NOMO-1 treated with dmso at 0.1 percent for 144 hours (cell line): ENCODE data around the gene PROSER3.
"Not testable (repeated sequence)": the region's sequence is repeated elsewhere in the genome, so short reads cannot be mapped to it uniquely, and the experiment has no call there.

Experiments
- DNase-seq: peaks from one replicate; lab custom pipeline; 2025; ENCODE audit not compliant: unreplicated experiment; lab: John Stamatoyannopoulos, UW

PROSER3 gene

DNA sequence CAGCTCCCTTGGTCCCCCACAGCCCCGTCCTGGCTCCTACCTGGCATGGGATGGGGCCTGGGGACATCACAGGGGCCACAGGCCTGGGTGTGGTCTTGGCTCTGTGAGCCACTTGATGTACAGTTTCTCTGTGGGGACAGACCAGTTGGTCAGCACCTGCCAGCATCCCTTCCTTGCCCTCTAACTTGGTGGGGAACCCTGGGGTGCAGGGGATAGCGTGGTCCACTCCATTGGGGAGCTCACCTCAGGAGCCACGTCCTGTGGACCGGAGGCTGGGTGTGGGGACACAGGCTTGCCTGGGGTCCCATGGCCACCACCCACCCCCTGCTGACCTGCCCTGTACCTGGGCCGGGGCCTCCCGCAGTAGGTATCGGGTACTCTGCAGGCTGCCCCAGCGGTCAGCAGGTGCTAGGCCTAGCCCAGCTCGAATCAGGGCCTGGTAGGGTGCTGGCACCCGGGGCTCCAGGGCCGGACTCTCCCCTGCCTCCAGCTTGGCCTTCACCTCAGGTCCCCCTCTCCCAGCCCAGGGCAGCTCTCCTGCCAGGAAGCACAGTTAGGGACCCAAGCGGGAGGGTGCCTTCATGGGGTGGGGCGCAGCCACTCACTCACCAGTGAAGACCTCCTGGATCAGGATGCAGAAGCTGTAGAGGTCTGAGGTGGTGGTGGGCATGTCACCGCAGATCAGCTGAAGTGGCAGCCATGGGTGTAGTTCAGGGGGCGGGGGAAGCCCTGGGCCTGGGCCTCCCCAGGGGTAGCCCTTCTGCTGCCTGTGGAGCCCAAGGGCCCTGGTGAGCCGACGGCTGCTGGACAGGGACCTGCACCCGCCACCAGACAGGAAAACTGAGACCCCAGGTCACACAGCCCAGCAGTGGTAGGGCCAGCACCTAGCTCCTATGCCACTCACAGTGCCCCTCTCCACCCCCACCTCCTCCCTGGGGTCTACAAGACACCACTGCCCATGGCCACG is 32.3 kb downstream of the PROSER3 start:
- no peak for DNase-seq

GRCh38 chr19:35790981-35791813 is 33.2 kb downstream of the PROSER3 start:
- DNase-seq: no peak

- no peak for DNase-seq
Measured at GRCh38 chr19:35791814-35792279, 33.9 kb downstream of the PROSER3 start.

GRCh38 chr19:35792312-35792711 is 34.3 kb downstream of the PROSER3 start:
- no peak for DNase-seq

DNA sequence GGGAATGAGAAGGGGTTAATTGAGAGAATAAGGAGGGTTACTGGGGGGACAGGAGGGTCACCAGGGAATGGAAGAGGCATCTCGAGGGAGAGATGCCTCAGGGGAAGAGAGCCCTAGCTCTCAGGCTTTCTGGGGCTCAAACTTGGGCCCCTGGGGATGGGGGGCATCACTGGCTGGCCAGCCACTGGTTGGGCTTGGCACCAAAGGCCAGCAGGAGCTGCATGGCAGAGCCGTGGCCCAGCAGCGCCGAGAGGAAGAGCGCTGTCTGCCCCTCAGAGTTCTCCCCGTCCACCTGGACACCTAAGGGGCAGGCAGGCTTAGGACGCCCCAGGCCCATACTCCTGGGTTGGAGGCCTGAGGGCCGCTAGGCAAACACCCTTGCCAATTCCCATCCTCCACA is 34.9 kb downstream of the PROSER3 start:
- DNase-seq: no peak

DNA sequence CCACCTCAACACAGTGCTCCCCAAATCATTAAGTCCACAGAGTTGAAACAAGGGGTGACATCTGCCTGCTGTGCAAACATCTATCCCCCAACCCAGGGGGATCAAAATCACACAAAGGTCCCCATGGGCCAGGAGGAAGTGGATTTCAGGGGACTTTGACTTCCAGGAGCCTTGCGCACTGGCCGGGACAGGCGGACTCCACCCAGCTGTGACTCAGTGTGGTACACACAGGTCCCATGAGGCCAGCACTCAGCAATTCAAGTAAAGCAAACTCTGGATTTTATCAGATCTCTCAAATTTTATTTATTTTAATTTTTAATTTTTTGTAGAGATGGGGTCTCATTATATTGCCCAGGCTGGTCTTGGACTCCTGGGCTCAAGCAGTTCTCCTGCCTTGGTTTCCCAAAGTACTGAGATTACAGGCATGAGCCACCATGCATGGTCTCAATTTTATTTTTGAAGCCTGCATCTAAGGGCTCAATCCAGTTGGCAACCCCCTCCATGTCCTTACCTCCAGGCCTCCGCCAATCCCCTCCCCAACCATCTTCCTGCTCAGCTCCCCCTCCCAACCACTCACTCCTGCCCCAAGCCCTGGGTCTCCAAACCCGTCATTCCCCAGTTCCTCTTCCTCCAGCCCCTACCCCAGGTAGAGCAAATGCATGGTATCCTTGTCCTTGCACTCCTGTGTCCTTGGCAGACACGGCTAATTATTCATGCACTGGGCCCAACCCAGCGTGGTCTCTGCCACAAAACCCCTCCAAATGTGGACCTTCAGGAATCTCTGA is 35.6 kb downstream of the PROSER3 start:
- DNase-seq: no peak

- not testable (repeated sequence) for DNase-seq
Measured at GRCh38 chr19:35795564-35795963, 37.6 kb downstream of the PROSER3 start.

- no peak for DNase-seq
Measured at GRCh38 chr19:35796645-35797542, 38.9 kb downstream of the PROSER3 start.

DNA sequence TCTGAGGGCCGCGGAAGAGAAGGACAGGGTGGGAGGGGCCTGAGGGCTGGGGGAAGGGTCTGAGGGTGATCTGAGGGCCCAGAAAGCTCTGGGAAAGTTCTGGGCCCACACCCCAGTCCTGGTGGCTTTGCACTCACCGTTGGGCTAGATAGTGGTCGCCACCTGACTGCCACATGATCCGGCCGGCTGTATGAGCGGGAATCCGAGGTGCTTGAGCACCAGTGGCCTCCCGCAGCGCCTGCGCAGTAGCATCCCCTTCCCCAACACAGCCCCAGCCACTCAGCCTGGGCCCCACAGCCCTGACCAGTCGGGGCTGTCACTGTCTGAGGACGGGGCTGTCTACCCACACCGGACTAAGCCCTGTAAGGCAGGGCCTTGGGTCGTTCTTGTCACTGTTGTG is 39.7 kb downstream of the PROSER3 start:
- DNase-seq: no peak

GRCh38 chr19:35801828-35802227 is 43.9 kb downstream of the PROSER3 start:
- no peak for DNase-seq

DNA sequence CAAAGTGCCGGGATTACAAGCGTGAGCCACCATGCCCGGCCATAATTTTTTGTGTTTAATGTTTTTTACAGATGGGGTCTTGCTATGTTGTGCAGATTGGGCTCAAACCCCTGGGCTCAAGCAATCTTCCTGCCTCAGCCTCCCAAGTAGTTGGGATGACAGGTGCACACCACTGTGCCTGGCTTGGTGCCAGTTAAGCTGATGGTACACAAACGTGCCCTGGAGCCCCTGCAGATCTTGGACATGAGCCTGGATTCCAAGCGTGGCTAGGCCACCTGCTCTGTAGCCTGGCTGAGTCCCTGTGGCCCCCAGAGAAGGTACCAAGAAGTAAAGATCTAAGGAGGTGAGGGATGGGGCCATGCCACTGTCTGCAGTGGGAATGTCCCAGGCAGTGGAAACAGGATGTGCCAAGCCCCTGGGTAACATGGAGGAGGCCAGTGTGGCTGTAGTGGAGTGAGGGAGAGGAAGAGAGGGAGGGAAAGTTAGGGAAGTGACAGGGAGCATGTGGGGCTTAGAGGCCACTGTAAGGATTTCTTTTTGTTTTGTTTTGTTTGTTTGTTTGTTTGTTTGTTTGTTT is 47.6 kb downstream of the PROSER3 start:
- no peak for DNase-seq

DNA sequence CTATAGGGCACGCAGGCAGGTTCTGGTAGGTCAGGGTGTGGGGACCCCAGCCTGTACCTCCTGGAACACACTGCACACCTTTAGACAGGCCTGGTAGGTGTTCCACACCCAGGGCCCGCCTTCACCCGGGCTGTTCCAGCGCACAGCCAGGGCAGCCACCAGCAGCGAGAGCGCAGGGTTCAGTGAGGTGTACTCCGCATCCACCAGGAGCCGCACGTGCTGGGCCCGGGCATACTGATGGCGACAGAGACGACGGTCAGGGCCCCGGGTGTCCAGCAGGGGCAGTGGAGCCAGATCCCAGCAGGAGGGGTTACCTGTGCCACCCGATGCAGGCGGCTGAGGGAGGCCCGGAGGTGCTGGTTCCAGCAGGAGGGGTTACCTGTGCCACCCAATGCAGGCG is 48.6 kb downstream of the PROSER3 start:
- no peak for DNase-seq

DNA sequence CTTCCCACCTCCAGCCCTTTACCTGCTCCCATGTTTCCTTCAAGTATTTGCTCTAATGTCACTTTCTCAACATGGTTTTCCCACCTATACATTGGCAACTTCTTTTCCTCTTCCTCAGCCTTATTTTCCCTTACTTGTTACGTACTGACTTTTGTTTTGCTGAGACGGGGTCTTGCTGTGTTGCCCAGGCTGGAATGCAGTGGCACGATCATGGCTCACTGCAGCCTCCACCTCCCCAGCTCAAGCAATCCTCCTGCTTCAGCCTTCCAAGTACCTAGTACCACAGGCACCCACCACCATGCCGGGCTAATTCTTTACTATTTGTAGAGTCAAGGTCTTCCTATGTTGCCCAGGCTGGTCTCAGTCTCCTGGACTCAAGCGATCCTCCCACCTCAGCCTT is 49.7 kb downstream of the PROSER3 start:
- no peak for DNase-seq

DNA sequence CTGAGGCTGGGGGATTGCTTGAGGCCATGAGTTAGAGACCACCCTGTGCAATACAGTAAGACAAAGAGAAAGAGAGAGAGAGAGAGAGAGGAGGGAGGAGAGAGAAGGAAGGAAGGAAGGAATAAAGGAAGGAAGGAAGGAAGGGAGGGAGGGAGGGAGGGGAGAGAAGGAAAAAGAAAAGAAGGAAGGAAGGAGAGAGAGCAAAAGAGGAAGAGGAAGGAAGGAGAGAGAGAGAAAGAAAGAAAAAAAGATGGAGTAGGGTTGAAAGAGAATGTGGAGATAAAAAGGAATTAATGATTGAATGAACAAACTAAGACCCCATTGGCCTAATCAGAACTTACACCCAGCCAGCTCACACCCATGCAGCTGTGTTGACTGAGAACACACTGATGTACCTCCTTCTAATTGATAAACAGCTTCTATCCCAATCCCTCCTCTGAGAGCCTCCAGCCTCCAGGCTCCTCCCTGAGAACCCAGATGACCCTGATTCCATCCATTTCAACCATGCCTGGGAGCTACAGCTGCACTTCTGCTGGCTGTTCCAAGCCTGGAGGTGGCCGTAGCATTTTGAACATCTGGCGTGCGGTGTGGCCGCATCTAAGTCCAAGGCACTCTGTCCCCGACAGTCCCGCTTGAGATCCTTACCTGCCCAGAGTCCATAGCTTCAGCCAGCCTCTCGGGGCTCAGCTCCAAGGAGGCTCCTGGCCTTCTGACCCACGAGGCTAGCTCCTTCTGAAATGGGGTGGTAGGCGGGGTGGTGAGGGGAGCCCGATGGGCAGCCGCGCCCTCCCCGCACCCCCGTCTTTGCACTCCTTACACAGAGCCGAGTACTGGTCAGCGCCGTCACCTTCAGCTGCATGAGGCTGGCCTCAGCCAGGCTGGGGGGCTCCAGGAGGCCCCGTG is 53.6 kb downstream of the PROSER3 start:
- no peak for DNase-seq

DNA sequence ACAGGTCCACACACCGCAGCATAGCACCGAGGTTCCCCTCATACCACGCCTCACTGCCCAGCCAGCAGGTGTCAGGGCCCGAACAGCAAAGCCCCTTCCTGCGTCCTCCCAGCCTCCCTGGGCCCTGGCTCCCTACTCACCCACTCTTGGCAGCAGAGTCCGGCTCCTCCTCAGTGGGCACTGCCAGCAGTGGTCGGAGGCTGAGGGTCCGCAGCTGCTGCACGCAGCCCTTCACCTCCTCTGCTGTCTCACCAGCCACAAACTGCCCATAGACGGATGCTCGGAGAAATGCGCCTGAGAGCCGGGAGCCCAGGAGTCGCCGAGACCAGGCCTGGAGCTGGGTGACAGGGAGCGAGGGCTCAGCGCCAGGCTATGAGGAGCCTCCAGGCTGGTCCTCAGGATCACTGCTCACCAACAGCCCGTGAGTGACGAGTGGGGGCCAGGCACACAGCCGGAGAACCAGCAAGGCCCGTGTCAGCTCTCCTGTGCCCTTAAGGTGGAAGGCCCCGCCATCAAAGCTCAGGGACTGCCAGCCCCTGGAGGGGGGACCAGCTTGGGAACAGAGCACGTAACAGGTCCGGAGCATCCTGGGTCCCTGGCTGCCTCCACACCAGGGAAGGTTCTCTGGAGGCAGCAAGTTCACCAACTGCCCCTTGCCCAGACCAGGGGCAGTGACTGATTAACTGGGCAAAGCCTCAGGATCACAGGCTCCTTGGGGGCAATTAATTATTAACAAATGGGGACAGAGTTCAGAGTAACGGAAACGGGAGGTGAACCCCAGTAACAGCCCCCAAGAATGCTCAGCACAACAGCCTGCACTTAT is 54.5 kb downstream of the PROSER3 start, which contains the start of gene PRODH2:
TSS of gene PRODH2 (minus strand) at position 626 of the 823 bp plus-strand sequence. CDS start at position 586, 40 bp downstream.
- DNase-seq: no peak

GRCh38 chr19:35813043-35813890 is 55.3 kb downstream of the PROSER3 start:
- no peak for DNase-seq

GRCh38 chr19:35816262-35816661 is 58.3 kb downstream of the PROSER3 start:
- DNase-seq: no peak
